SK-N-SH treated with all-trans-retinoic acid at 6 μM for 48 hours (cell line): Measurements from ENCODE around the gene RBM47.

ENCODE experiments used
- ATAC-seq: fragments of 200-7000 bp; cut with Tn5 transposase; 3 replicates; pipeline ENCODE4 v1.9.1; 2020; ENCODE audit warnings: mild to moderate bottlenecking, moderate library complexity
- ARNTL ChIP-seq: fragments of 450-650 bp; formaldehyde crosslinking; IDR thresholded peaks from 2 replicates; pipeline ENCODE4 v1.5.0; 2020; ENCODE audit warnings: low read depth, mild to moderate bottlenecking, moderate library complexity, borderline replicate concordance
- BACH2 ChIP-seq: fragments of 250-450 bp; sonication (Bioruptor Pico); IDR thresholded peaks from 2 replicates; pipeline ENCODE4 v1.9.0; 2021; ENCODE audit warnings: mild to moderate bottlenecking, borderline replicate concordance
- CREB5 ChIP-seq: fragments of 250-450 bp; sonication (Bioruptor Pico); IDR thresholded peaks from 2 replicates; pipeline ENCODE4 v1.5.1; 2020; ENCODE audit warnings: low read depth, mild to moderate bottlenecking, moderate library complexity
- CSDC2 ChIP-seq: fragments of 250-450 bp; sonication (Bioruptor Pico); IDR thresholded peaks from 2 replicates; pipeline ENCODE4 v1.5.0; 2020; ENCODE audit warnings: mild to moderate bottlenecking, moderate library complexity
- CSRNP3 ChIP-seq: fragments of 250-450 bp; sonication (Bioruptor Pico); IDR thresholded peaks from 2 replicates; pipeline ENCODE4 v1.5.1; 2021; ENCODE audit warnings: mild to moderate bottlenecking, moderate library complexity
- ESRRG ChIP-seq: fragments of 250-450 bp; sonication (Bioruptor Pico); IDR thresholded peaks from 2 replicates; pipeline ENCODE4 v1.6.1; 2021; ENCODE audit warnings: mild to moderate bottlenecking
- GLIS3 ChIP-seq: fragments of 250-450 bp; sonication (Bioruptor Pico); IDR thresholded peaks from 2 replicates; pipeline ENCODE4 v1.5.0; 2020; ENCODE audit warnings: mild to moderate bottlenecking, moderate library complexity
- ISL1 ChIP-seq: fragments of 250-450 bp; sonication (Bioruptor Pico); IDR thresholded peaks from 2 replicates; pipeline ENCODE4 v2.1.2; 2022; ENCODE audit warnings: mild to moderate bottlenecking, moderate library complexity
- OSR1 ChIP-seq: fragments of 250-450 bp; sonication (Bioruptor Pico); IDR thresholded peaks from 2 replicates; pipeline ENCODE4 v1.8.0; 2022; ENCODE audit warnings: moderate library complexity, mild to moderate bottlenecking, inconsistent platforms
- POU6F1 ChIP-seq: fragments of 250-450 bp; sonication (Bioruptor Pico); IDR thresholded peaks from 2 replicates; pipeline ENCODE4 v1.8.0; 2021; ENCODE audit warnings: low read depth, mild to moderate bottlenecking, moderate library complexity, borderline replicate concordance
- PPARA ChIP-seq: fragments of 250-450 bp; sonication (Bioruptor Pico); IDR thresholded peaks from 2 replicates; pipeline ENCODE4 v1.5.0; 2020; ENCODE audit warnings: mild to moderate bottlenecking, borderline replicate concordance
- RARB ChIP-seq: fragments of 250-450 bp; sonication (Bioruptor Pico); IDR thresholded peaks from 2 replicates; pipeline ENCODE4 v1.8.0; 2021; ENCODE audit warnings: mild to moderate bottlenecking, moderate library complexity
- SNAI2 ChIP-seq: fragments of 250-450 bp; sonication (Bioruptor Pico); IDR thresholded peaks from 2 replicates; pipeline ENCODE4 v1.5.0; 2020; ENCODE audit warnings: mild to moderate bottlenecking, moderate library complexity
- TCF4 ChIP-seq: fragments of 250-450 bp; sonication (Bioruptor Pico); IDR thresholded peaks from 2 replicates; pipeline ENCODE4 v1.8.0; 2021; ENCODE audit warnings: mild to moderate bottlenecking, moderate library complexity, borderline replicate concordance
- TOX ChIP-seq: fragments of 250-450 bp; sonication (Bioruptor Pico); IDR thresholded peaks from 2 replicates; pipeline ENCODE4 v1.8.0; 2021; ENCODE audit warnings: mild to moderate bottlenecking, moderate library complexity, borderline replicate concordance
- TSHZ2 ChIP-seq: fragments of 250-450 bp; sonication (Bioruptor Pico); IDR thresholded peaks from 2 replicates; pipeline ENCODE4 v1.5.0; 2020; ENCODE audit warnings: mild to moderate bottlenecking, moderate library complexity
- ZC3H10 ChIP-seq: fragments of 250-450 bp; sonication (Bioruptor Pico); IDR thresholded peaks from 2 replicates; pipeline ENCODE4 v1.5.1; 2021; ENCODE audit warnings: mild to moderate bottlenecking, moderate library complexity
- ZFP3 ChIP-seq: fragments of 250-450 bp; sonication (Bioruptor Pico); IDR thresholded peaks from 2 replicates; pipeline ENCODE4 v1.5.0; 2020; ENCODE audit warnings: mild to moderate bottlenecking, moderate library complexity
- ZFP30 ChIP-seq: fragments of 450-650 bp; formaldehyde crosslinking; IDR thresholded peaks from 2 replicates; pipeline ENCODE4 v1.5.0; 2022; ENCODE audit warnings: mild to moderate bottlenecking, moderate library complexity
- ZNF565 ChIP-seq: fragments of 450-650 bp; formaldehyde crosslinking; conservative IDR thresholded peaks from 2 replicates; pipeline ENCODE4 v1.5.0; 2020; ENCODE audit warnings: low read depth, mild to moderate bottlenecking, moderate library complexity
- ZNF70 ChIP-seq: fragments of 450-650 bp; formaldehyde crosslinking; IDR thresholded peaks from 2 replicates; pipeline ENCODE4 v1.5.0; 2020; ENCODE audit warnings: mild to moderate bottlenecking, moderate library complexity
- ZNF8 ChIP-seq: fragments of 450-650 bp; formaldehyde crosslinking; IDR thresholded peaks from 2 replicates; pipeline ENCODE4 v1.5.0; 2020; ENCODE audit warnings: mild to moderate bottlenecking, moderate library complexity

RBM47 gene

GRCh38 chr4:40524366-40525041 lies 105.2 kb downstream of the RBM47 start:
- no peak for TF ChIP-seq CREB5 (CRISPR knock-in tag)
- TF ChIP-seq ZFP30 (CRISPR knock-in tag): no peak
- TF ChIP-seq POU6F1 (CRISPR knock-in tag): no peak
- no peak for TF ChIP-seq ZNF565 (CRISPR knock-in tag)
- no peak for TF ChIP-seq CSDC2
- TF ChIP-seq, all 23 proteins: peak for 0
- ATAC-seq: no peak

GRCh38 chr4:40523581-40523980 lies 106.1 kb downstream of the RBM47 start:
- no peak for TF ChIP-seq ZNF565 (CRISPR knock-in tag)
- no peak for TF ChIP-seq ESRRG (CRISPR knock-in tag)
- no peak for TF ChIP-seq OSR1 (CRISPR knock-in tag)
- no peak for TF ChIP-seq PPARA
- TF ChIP-seq SNAI2 (CRISPR knock-in tag): no peak
- no peak for TF ChIP-seq CSDC2
- TF ChIP-seq CREB5 (CRISPR knock-in tag): no peak
- no peak for TF ChIP-seq ZFP3 (CRISPR knock-in tag)
- TF ChIP-seq ARNTL: no peak
- TF ChIP-seq TCF4 (CRISPR knock-in tag): no peak
- no peak for TF ChIP-seq POU6F1 (CRISPR knock-in tag)
- no peak for TF ChIP-seq ZC3H10
- no peak for TF ChIP-seq GLIS3 (CRISPR knock-in tag)
- TF ChIP-seq ZFP30 (CRISPR knock-in tag): no peak
- TF ChIP-seq ZNF8 (CRISPR knock-in tag): no peak
- no peak for TF ChIP-seq BACH2 (CRISPR knock-in tag)
- TF ChIP-seq RARB (CRISPR knock-in tag): no peak
- no peak for TF ChIP-seq CSRNP3
- no peak for TF ChIP-seq TOX (CRISPR knock-in tag)
- TF ChIP-seq ZNF70 (CRISPR knock-in tag): no peak
- ATAC-seq: no peak

GRCh38 chr4:40521957-40522356 lies 107.7 kb downstream of the RBM47 start:
- TF ChIP-seq ZFP3 (CRISPR knock-in tag) (no peak), ZFP30 (CRISPR knock-in tag) (no peak), ZNF8 (CRISPR knock-in tag) (no peak)
- ATAC-seq: no peak

GRCh38 chr4:40520533-40520932 lies 109.1 kb downstream of the RBM47 start:
- ATAC-seq: no peak
- TF ChIP-seq GLIS3 (CRISPR knock-in tag): no peak
- no peak for TF ChIP-seq ZFP30 (CRISPR knock-in tag)
- no peak for TF ChIP-seq ESRRG (CRISPR knock-in tag)
- no peak for TF ChIP-seq ISL1 (CRISPR knock-in tag)
- TF ChIP-seq TSHZ2: no peak
- no peak for TF ChIP-seq ZNF70 (CRISPR knock-in tag)
- TF ChIP-seq ZNF565 (CRISPR knock-in tag): no peak
- no peak for TF ChIP-seq SNAI2 (CRISPR knock-in tag)
- no peak for TF ChIP-seq PPARA
- no peak for TF ChIP-seq CREB5 (CRISPR knock-in tag)
- TF ChIP-seq ARNTL: no peak
- TF ChIP-seq BACH2 (CRISPR knock-in tag): no peak
- TF ChIP-seq ZC3H10: no peak
- no peak for TF ChIP-seq OSR1 (CRISPR knock-in tag)
- no peak for TF ChIP-seq TCF4 (CRISPR knock-in tag)
